ENCODE results near the gene KCNMA1. TPM values are rescaled to one million over a fixed set of nuclear protein-coding genes. Genes with fewer than 3 reads are reported as not detected.

KCNMA1 gene
- total RNA-seq, 1 donor = 106 TPM

DNA sequence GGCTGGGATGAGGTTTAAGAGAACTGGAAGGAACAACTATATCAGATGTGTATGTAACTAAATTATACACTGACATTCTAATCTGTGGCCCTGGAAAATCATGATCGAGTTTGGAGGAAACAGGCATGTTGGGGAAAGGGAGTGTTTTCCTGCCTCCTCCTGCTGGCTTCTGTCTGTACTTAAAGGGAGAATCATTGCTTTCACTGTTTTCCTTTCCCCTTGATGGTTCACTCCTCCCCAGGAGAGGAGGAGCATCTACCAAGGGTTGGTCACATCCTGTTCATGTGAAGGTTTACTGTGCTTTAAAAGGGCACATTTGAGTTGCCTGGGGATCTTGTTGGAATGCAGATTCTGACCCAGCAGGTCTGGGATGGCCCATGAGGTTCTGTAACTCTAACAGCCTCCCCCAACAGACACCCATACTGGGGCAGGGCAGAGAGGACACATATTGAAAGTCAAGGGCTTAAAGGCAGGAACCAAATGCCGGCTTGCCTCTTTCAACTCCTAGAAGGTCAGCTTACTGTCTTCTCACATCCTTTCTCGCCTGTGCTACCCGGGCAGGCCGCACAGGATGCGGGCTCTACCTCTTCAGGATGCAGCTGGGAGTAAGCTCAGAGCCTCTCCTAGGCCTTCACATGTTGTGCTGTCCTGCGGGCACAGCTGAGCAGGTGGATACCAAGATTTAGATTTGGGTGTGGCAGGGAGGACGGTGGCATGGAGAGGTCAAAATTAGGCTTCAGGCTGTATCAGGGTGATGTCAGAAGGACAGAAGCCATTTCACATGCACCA, 694.8 kb downstream of the KCNMA1 start:
- no peak overlapping the region for H3K4me3 ChIP-seq (ENCODE audit: low read depth, low read length)
- TF ChIP-seq, protein P1, sequence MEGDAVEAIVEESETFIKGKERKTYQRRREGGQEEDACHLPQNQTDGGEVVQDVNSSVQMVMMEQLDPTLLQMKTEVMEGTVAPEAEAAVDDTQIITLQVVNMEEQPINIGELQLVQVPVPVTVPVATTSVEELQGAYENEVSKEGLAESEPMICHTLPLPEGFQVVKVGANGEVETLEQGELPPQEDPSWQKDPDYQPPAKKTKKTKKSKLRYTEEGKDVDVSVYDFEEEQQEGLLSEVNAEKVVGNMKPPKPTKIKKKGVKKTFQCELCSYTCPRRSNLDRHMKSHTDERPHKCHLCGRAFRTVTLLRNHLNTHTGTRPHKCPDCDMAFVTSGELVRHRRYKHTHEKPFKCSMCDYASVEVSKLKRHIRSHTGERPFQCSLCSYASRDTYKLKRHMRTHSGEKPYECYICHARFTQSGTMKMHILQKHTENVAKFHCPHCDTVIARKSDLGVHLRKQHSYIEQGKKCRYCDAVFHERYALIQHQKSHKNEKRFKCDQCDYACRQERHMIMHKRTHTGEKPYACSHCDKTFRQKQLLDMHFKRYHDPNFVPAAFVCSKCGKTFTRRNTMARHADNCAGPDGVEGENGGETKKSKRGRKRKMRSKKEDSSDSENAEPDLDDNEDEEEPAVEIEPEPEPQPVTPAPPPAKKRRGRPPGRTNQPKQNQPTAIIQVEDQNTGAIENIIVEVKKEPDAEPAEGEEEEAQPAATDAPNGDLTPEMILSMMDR (IDR thresholded peaks at IDR 0.05; ENCODE audit: insufficient read depth, low read length) = peak; percentile 10
- DNase-seq (ENCODE audit: low read depth) = peak; percentile 49

DNA sequence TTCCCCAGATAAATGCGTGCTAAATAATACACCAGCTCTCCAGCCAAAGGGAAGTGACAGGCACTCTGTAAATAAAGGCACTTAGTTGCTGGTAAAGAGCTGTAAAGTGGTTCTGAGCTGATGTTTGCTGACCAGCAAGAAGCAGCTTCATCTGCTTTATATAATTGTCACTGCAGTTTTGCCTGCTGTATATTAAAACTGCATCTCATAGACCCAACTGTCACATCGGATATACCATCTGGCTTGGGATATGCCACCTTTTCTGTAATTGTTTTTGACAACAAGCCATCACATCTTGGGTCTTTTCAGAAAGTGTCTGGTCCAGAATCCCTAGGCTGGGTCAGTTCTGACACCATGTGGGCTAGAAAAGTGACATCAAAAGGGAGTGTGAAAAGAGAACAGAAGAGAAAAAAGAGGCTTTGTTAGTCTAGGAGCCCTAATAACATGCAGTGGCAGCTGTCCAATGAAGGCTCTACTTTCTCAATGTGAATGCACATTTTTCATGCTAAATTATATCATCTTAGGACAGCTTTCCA, 697.6 kb downstream of the KCNMA1 start:
- H3K4me3 ChIP-seq (ENCODE audit: low read depth, low read length) = no peak overlapping the region
- TF ChIP-seq, protein P1 (IDR thresholded peaks at IDR 0.05; ENCODE audit: insufficient read depth, low read length) = no peak
- no peak for DNase-seq (ENCODE audit: low read depth)

DNA sequence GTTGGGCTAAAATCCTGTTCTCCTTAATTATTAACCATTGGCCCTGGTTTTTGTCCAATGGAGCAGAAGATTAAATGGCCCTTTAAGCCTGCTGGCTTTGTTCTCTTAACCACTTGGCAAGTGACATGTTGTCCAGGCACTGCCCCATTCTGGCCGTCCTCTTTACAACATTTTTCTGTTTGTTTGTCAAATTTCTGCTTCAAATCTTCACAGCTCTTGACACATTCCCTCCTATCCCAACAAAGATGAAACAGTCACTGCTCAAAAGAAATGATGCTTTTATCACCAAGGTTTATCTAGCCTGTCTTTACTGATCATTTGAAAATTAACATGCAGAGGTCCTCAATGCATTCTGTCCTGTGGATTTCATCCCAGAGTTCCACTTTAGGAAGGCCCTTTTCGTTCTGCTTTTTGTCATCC, 700.4 kb downstream of the KCNMA1 start:
- H3K4me3 ChIP-seq (ENCODE audit: low read depth, low read length) = no peak overlapping the region
- TF ChIP-seq, protein P1 (IDR thresholded peaks at IDR 0.05; ENCODE audit: insufficient read depth, low read length) = no peak
- peak; percentile 21 for DNase-seq (ENCODE audit: low read depth)

DNA sequence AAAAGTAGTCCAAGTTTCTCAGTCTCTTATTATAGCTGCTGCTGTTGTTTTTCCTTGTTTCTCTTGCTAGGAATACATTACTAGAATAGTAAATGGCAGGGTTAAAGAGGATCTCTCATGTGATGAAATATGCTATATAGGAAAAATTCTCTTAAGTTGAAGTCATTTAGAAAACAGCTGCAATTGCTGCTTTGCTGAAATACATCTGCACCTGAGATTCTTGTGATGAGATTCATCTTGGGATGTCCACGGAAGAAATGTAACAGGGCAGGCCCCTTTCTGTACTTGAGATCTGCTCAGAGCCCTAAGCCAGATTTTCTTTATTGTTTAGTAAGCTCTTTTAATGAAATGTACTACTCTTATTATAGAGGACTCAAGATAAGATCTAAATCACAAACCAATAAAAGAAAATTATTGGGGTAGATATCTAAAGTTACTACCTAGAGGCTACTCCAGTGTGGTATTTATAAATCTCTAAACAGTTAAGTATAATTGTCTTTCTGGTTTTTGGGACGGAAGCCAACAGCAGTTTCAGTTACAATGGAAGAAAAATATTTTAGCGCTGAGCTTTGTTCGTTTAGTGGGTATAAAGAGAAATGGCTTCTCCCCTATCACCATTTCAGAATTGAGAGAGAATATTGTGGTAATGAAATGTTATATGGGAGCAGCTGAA, 701.5 kb downstream of the KCNMA1 start:
- DNase-seq (ENCODE audit: low read depth) = peak; percentile 23
- TF ChIP-seq, protein P1 (IDR thresholded peaks at IDR 0.05; ENCODE audit: insufficient read depth, low read length) = no peak
- no peak overlapping the region for H3K4me3 ChIP-seq (ENCODE audit: low read depth, low read length)

DNA sequence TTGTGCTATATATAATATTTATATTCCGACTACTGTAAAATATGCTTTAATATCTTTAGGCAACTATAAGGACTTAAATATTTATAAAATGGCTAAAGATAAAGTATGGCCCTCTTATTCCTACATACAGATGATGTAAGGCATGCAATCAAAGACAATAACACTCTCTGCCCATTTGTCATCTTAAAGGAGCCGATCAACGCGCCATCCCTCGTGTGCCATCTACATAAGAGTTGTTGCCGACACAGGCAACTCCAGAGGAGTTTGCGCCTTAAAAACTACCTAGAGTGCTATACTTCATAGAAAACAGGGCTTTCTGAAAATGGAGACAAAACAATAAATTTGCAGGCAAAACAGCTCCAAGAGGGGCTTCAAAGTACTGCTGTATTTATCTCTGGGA, 709.0 kb downstream of the KCNMA1 start:
- no peak for DNase-seq (ENCODE audit: low read depth)
- TF ChIP-seq, protein P1 (IDR thresholded peaks at IDR 0.05; ENCODE audit: insufficient read depth, low read length) = no peak

DNA sequence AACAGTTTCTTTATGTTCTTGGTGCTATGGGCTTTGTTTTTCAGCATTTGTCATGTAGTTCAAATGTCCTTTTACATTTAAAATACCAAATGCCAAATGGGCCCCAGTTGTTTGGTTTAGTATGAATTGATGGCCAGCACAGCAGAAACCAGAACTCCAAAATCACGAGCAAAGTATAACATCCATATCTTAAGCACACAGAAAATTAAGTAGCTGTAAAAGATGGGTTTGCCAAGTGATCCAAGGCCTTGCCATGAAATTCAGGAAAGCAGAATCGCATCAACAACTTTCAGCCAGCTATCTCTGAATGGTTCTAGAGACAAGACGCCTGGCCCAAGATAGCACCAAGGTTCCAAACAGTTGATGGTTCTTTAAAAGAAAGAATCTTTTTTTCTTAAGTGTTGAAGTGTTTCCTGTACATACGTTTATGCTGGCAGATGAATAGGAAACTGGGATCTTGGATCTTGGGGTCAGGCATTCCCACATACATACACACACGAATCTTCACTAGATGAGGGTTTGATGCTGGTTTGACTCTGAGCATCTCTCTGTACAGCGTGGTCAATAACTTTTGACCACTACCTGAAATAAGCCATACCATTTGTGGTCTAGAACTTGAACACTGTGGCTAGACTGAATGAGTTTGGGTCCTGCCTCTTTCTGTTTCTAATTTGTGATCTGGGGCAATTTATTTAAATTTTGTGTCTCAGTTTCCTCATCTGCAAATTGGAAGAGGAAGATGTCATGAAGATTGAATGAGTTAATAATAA, 711.8 kb downstream of the KCNMA1 start:
- TF ChIP-seq, protein P1 (IDR thresholded peaks at IDR 0.05; ENCODE audit: insufficient read depth, low read length) = no peak
- DNase-seq (ENCODE audit: low read depth) = no peak
- no peak overlapping the region for H3K4me3 ChIP-seq (ENCODE audit: low read depth, low read length)

More for the DNA sequence above, 709.0 kb downstream of the KCNMA1 start:
- H3K4me3 ChIP-seq (ENCODE audit: low read depth, low read length) = no peak overlapping the region
